K562 (cell line): ENCODE measurements around the gene ZNF780B. TPM values are rescaled to one million over a fixed set of nuclear protein-coding genes. Genes with fewer than 3 reads are reported as not detected.

Source experiments
- ATAC-seq: fragments of 200-7000 bp; cut with Tn5 transposase; 3 replicates; pipeline ENCODE4 v1.9.1; 2020; ENCODE audit warnings: moderate library complexity
- BruUV-seq: library from RNA; stranded (reverse); fragments of 400-500 nt; replicated peaks from 2 replicates; lab custom pipeline; 2021; lab: Mats Ljungman, UMichigan
- CTCF ChIA-PET: fragments of 300-600 bp; formaldehyde crosslinking; extraction: SDS; loops from one replicate; lab custom pipeline; 2021; ENCODE audit warnings: low intra/inter-chr PET ratio; lab: Yijun Ruan, JAX
- POLR2A ChIA-PET: fragments of 300-600, 350-650 bp; sonication (Branson Sonifier 250); formaldehyde crosslinking; extraction: SDS; loops from one replicate; lab custom pipeline; 2021; ENCODE audit warnings: antibody characterized with exemption, inconsistent platforms; lab: Yijun Ruan, JAX
- DNase-seq, 4 experiments: peaks; one replicate each; pipeline versions ENCODE4 v3.0.0 to v3.0.0-alpha.2; 2011 to 2018; ENCODE audit warnings: low spot score in 3 of 4, mixed read lengths in 3 of 4; ENCODE audit errors: extremely low read depth in 1 of 4
- FAIRE-seq: peaks from 2 replicates; lab custom pipeline; 2011; peaks lifted over from hg19 to GRCh38; lab: Jason Lieb, UNC
- H2AFZ ChIP-seq: 2 replicates; pipeline ENCODE4 v1.6.0; 2011; ENCODE audit warnings: low read depth, low read length, control low read depth, inconsistent platforms
- H3K27ac ChIP-seq: fragments of 200-600 bp; 3 replicates; pipeline ENCODE4 v1.8.0; 2011; ENCODE audit warnings: low read depth, mild to moderate bottlenecking, control low read depth, inconsistent platforms, low read length, moderate library complexity, mixed read lengths; ENCODE audit errors: extremely low read depth
- H3K27me3 ChIP-seq, 2 experiments: fragments of 300-600 bp in 1 of 2; 2 replicates in 1 of 2; 3 replicates in 1 of 2; pipeline versions ENCODE4 v1.6.0 to v1.8.0; 2011; ENCODE audit warnings: inconsistent platforms in 2 of 2, low read length in 2 of 2, mild to moderate bottlenecking in 1 of 2, mixed read lengths in 1 of 2, moderate library complexity in 1 of 2; ENCODE audit not compliant: control insufficient read depth in 2 of 2, insufficient read depth in 2 of 2
- H3K36me3 ChIP-seq: fragments of 300-600 bp; 3 replicates; pipeline ENCODE4 v1.8.0; 2011; ENCODE audit warnings: mild to moderate bottlenecking, low read length, inconsistent platforms; ENCODE audit not compliant: control insufficient read depth, insufficient read depth
- H3K4me1 ChIP-seq, 2 experiments: fragments of 200-600 bp in 1 of 2; replicated peaks in 1 of 2; 2 replicates in 1 of 2; 3 replicates in 1 of 2; pipeline versions ENCODE4 v1.5.1 to v1.8.0; 2011; ENCODE audit warnings: inconsistent platforms in 2 of 2, low read length in 2 of 2, mild to moderate bottlenecking in 1 of 2, mixed read lengths in 1 of 2, moderate library complexity in 1 of 2; ENCODE audit not compliant: control insufficient read depth in 2 of 2, insufficient read depth in 2 of 2
- H3K4me2 ChIP-seq: 2 replicates; pipeline ENCODE4 v1.6.1; 2011; ENCODE audit warnings: low read length, control low read depth, inconsistent platforms, mixed read lengths; ENCODE audit not compliant: insufficient read depth
- H3K4me3 ChIP-seq: fragments of 200-600 bp; sonication (generic), shearing (Covaris generic); 2 replicates; pipeline ENCODE4 v1.5.1; 2016; ENCODE audit warnings: control low read depth, inconsistent platforms
- H3K79me2 ChIP-seq: fragments of 200-600 bp; 3 replicates; pipeline ENCODE4 v1.8.0; 2011; ENCODE audit warnings: low read length, inconsistent platforms; ENCODE audit not compliant: control insufficient read depth, insufficient read depth
- H3K9ac ChIP-seq, 2 experiments: 2 replicates each; pipeline versions ENCODE4 v1.6.0 to v1.6.1; 2011; ENCODE audit warnings: low read depth in 2 of 2, low read length in 2 of 2, control low read depth in 1 of 2, inconsistent platforms in 1 of 2, mild to moderate bottlenecking in 1 of 2, mixed read lengths in 1 of 2; ENCODE audit not compliant: insufficient read depth in 1 of 2
- H3K9me1 ChIP-seq: one replicate; pipeline ENCODE4 v1.6.0; 2011; ENCODE audit warnings: inconsistent platforms, mild to moderate bottlenecking, low read length, moderate library complexity; ENCODE audit not compliant: control insufficient read depth, insufficient read depth
- H3K9me3 ChIP-seq: replicated peaks from 2 replicates; pipeline ENCODE4 v1.5.1; 2011; ENCODE audit warnings: low read depth, low read length, inconsistent platforms; ENCODE audit not compliant: control insufficient read depth, insufficient read depth
- H4K20me1 ChIP-seq: replicated peaks from 2 replicates; pipeline ENCODE4 v1.6.1; 2011; ENCODE audit warnings: low read length, inconsistent platforms, mixed read lengths; ENCODE audit not compliant: control insufficient read depth, insufficient read depth
- BRF2 ChIP-seq: IDR thresholded peaks from 3 replicates; pipeline ENCODE4 v1.6.1; 2011; ENCODE audit warnings: borderline replicate concordance, mild to moderate bottlenecking; ENCODE audit not compliant: insufficient read length, insufficient read depth
- C11orf30 ChIP-seq: fragments of 450-650 bp; IDR thresholded peaks from 2 replicates; pipeline ENCODE4 v1.6.1; 2016; ENCODE audit warnings: low read depth, mild to moderate bottlenecking
- CREB3 ChIP-seq: fragments of 450-650 bp; conservative IDR thresholded peaks from 2 replicates; pipeline ENCODE4 v1.6.1; 2016; ENCODE audit warnings: missing genetic modification characterization, low read depth, mild to moderate bottlenecking, missing compliant biosample characterization, moderate library complexity
- MAFF ChIP-seq: IDR thresholded peaks from 2 replicates; pipeline ENCODE4 v1.6.1; 2012; ENCODE audit warnings: low read length, improper control_type of control experiment
- MAFG ChIP-seq: fragments of 450-650 bp; conservative IDR thresholded peaks from 2 replicates; pipeline ENCODE4 v1.6.1; 2016; ENCODE audit warnings: missing genetic modification characterization, missing compliant biosample characterization
- MAFK ChIP-seq: IDR thresholded peaks from 2 replicates; pipeline ENCODE4 v1.6.1; 2011; ENCODE audit warnings: low read length, improper control_type of control experiment
- NFIC ChIP-seq: fragments of 450-650 bp; IDR thresholded peaks from 2 replicates; pipeline ENCODE4 v1.6.1; 2017; ENCODE audit warnings: mild to moderate bottlenecking, inconsistent platforms
- POLR2AphosphoS5 ChIP-seq: IDR thresholded peaks from 2 replicates; pipeline ENCODE4 v1.6.1; 2011; ENCODE audit warnings: mild to moderate bottlenecking, low read depth, low read length, moderate library complexity; ENCODE audit not compliant: control insufficient read depth, insufficient read depth
- ZNF316 ChIP-seq: fragments of 450-650 bp; IDR thresholded peaks from 2 replicates; pipeline ENCODE4 v1.6.1; 2016
- WGBS: fragments of 100-300 bp; shearing (Covaris generic); methylation state at CpG from one replicate; pipeline ENCODE4 v1.1.6; 2016; ENCODE audit warnings: low coverage, mixed read lengths; ENCODE audit not compliant: insufficient coverage; ENCODE audit errors: missing lambda C conversion rate; 5-methylcytosine and 5-hydroxymethylcytosine counted together
- in situ Hi-C: fragments of 300-500 bp; cut with MboI; formaldehyde crosslinking; loops from 4 replicates; pipeline ENCODE4 v1.15.0; 2018; ENCODE audit warnings: inconsistent platforms, mixed read lengths
- intact Hi-C: fragments of 100-400 bp; cut with micrococcal nuclease; formaldehyde crosslinking; loops from 2 replicates; pipeline ENCODE4 v1.14.2; 2022
- polyA plus RNA-seq, 8 experiments: library from polyadenylated mRNA; depleted of rRNA in 4 of 8; stranded (reverse) in 5 of 8; unstranded in 3 of 8; fragments of >200 nt; fragmentation: Nextera tagmentation in 2 of 8; fragmentation: Illumina TruSeq in 1 of 8; extraction: Ambion mirVana in 2 of 8; extraction: Trizol in 1 of 8; gene quantifications; 2 replicates each; pipeline versions ENCODE4 v1.2.1 to v1.2.3, GENCODE V29; 2011 to 2014; ENCODE audit warnings: inconsistent platforms in 1 of 8, missing spikeins in 1 of 8
- total RNA-seq, 7 experiments: library from RNA; depleted of rRNA in 6 of 7; stranded (reverse); fragments of >200 nt in 6 of 7; fragmentation: Illumina TruSeq in 2 of 7; extraction: Trizol in 2 of 7; gene quantifications; 2 replicates each; pipeline versions ENCODE4 v1.2.1 to v1.2.3, GENCODE V29; 2011 to 2021; ENCODE audit warnings: low replicate concordance in 1 of 7

ZNF780B gene
- total and polyA plus RNA-seq, 9 of the 15 experiments (the other 6 are each of a cell fraction or from before 2014, with no cell fraction given) = 3.9 to 18.4 (median 8.8) TPM

- no peak overlapping the region for H3K4me3 ChIP-seq
- peaks cover 32% of the 10 kb centered on the region for H3K9me3 ChIP-seq
- POLR2A ChIA-PET = no interaction called here
- no peaks in the 10 kb centered on the region for H3K4me1 ChIP-seq
- TF ChIP-seq NFIC (peak; percentile 82), CREB3 (tag) (no peak)
- in situ Hi-C loops (no loop called here), intact Hi-C loops (no loop called here)
- no TSS peak for BruUV-seq
- no peaks in the 10 kb centered on the region for H4K20me1 ChIP-seq
- H3K4me2 ChIP-seq = no peak overlapping the region
- no peaks in the 10 kb centered on the region for H3K27me3 ChIP-seq
- 93% methylated on average over 1 of the region's 1 CpG for WGBS
- no peak for ATAC-seq
- H3K27ac ChIP-seq = no peak overlapping the region
- CTCF ChIA-PET = interaction anchor here (0.7 kb wide), 2 partner anchors 14 to 32 kb away, joined by 3 to 4 read pairs; no protein-coding TSS in a partner anchor
- FAIRE-seq = no peak
- no peaks in the 10 kb centered on the region for H3K9me1 ChIP-seq
- DNase-seq = no peak
- no peak overlapping the region for H2AFZ ChIP-seq
- no peaks in the 10 kb centered on the region for H3K79me2 ChIP-seq
- no peak overlapping the region for H3K9ac ChIP-seq
- peaks cover 81% of the 10 kb centered on the region for H3K36me3 ChIP-seq
Observed at GRCh38 chr19:40078377-40078776, 22.3 kb upstream of the ZNF780B start.

GRCh38 chr19:40070058-40070457, 14.0 kb upstream of the ZNF780B start:
- ChIA-PET POLR2A (no interaction called here), CTCF (no interaction called here)
- DNase-seq (no peak), FAIRE-seq (no peak), ATAC-seq (no peak)
- no peak overlapping the region for H3K9ac ChIP-seq
- WGBS = 50% methylated on average over 1 of the region's 1 CpG
- H3K4me3 ChIP-seq = no peak overlapping the region
- no peaks in the 10 kb centered on the region for H3K27me3 ChIP-seq
- intact Hi-C loops = no loop called here
- H4K20me1 ChIP-seq = no peaks in the 10 kb centered on the region
- no peak overlapping the region for H3K27ac ChIP-seq
- H3K36me3 ChIP-seq = peaks cover 15% of the 10 kb centered on the region
- H2AFZ ChIP-seq = no peak overlapping the region
- BruUV-seq = no TSS peak
- H3K79me2 ChIP-seq = no peaks in the 10 kb centered on the region
- no peaks in the 10 kb centered on the region for H3K9me1 ChIP-seq
- in situ Hi-C loops = no loop called here
- TF ChIP-seq POLR2AphosphoS5 = no peak
- no peak for TF ChIP-seq BRF2
- peak; percentile 98 for TF ChIP-seq MAFK
- TF ChIP-seq MAFF = peak; percentile 92
- peak; percentile 97 for TF ChIP-seq ZNF316
- peak; percentile 87 for TF ChIP-seq C11orf30
- TF ChIP-seq MAFG (tag) = peak; percentile 90
- TF ChIP-seq, all 486 proteins: peak for 5
- Histone ChIP-seq H3K9me3 (peaks cover 17% of the 10 kb centered on the region), H3K4me1 (no peaks in the 10 kb centered on the region), H3K4me2 (no peak overlapping the region)
